GM19324 (cell line): Measurements from ENCODE around the gene TBC1D9B.

ENCODE experiments used
- ATAC-seq: cut with Tn5 transposase; IDR thresholded peaks from one replicate; pipeline ENCODE4 v1.9.1; 2021; ENCODE audit warnings: mild to moderate bottlenecking, moderate library complexity; ENCODE audit not compliant: unreplicated experiment, low FRiP score

Gene TBC1D9B

GRCh38 chr5:179907556-179908324, at the start of gene TBC1D9B:
Gene TBC1D9B (minus strand): TSS chr5:179907897. CDS start chr5:179907821, 76 bp downstream.
- peak; percentile 91 for ATAC-seq

DNA sequence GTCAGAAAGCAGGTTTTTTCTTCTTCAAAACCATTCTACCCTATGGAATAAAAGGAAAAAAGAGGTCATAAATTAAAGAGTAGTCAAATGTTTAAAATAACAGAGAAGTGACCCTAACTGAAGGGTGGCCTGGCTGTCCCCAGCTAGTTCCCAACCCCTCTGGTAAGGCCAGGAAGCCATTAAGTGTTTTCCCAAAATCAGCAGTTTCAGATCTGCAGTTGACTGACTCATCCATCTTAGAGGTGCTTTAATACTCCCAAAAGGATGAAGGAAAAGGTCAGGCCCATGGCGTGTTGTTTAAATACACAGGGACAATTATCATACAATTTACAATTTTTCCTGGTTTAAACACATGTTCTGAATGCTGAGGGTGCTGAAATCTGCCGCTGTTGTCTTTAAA, 47.9 kb upstream of the TBC1D9B start:
- ATAC-seq = no peak

GRCh38 chr5:179955062-179955461, 47.4 kb upstream of the TBC1D9B start:
- no peak for ATAC-seq

GRCh38 chr5:179954434-179954833, 46.7 kb upstream of the TBC1D9B start:
- no peak for ATAC-seq

- ATAC-seq = no peak
These were observed 46.3 kb upstream of the TBC1D9B start for GRCh38 chr5:179953987-179954386.

DNA sequence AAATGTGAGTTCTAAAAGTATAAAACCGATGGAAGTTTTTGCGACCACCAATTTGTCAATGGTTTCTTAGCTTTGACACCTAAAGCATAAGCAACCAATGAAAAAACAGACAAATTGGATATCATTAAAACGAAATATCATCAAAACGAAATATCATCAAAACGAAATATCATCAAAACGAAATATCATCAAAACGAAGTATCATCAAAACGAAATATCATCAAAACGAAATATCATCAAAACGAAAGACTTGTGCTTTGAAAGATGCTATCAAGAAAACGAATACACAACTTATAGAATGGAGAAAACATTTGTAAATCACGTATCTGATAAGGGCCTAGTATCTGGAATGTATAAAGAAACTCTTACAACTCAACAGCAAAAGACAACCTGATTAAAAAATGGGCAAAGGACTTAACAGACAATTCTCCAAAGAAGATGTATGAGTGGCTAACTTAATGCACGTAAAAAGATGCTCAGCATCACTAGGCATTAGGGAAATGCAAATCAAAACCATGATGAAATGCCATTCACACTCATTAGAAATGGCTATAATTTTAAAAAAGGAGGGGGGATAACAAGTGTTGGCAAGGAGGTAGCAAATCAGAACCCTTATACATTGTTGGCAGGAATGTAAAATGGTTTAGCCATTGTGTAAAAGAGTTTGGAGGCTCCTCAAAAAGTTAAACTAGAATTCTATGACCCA, 29.4 kb upstream of the TBC1D9B start:
- no peak for ATAC-seq

- no peak for ATAC-seq
These were observed 23.2 kb upstream of the TBC1D9B start for GRCh38 chr5:179930788-179931473.

- no peak for ATAC-seq
These were observed 20.1 kb upstream of the TBC1D9B start for GRCh38 chr5:179927824-179928223.

GRCh38 chr5:179926657-179927056, 19.0 kb upstream of the TBC1D9B start:
- ATAC-seq = no peak

- no peak for ATAC-seq
These were observed 15.7 kb upstream of the TBC1D9B start for GRCh38 chr5:179923436-179923835.

- ATAC-seq = no peak
These were observed 12.5 kb upstream of the TBC1D9B start for GRCh38 chr5:179920175-179920574.

DNA sequence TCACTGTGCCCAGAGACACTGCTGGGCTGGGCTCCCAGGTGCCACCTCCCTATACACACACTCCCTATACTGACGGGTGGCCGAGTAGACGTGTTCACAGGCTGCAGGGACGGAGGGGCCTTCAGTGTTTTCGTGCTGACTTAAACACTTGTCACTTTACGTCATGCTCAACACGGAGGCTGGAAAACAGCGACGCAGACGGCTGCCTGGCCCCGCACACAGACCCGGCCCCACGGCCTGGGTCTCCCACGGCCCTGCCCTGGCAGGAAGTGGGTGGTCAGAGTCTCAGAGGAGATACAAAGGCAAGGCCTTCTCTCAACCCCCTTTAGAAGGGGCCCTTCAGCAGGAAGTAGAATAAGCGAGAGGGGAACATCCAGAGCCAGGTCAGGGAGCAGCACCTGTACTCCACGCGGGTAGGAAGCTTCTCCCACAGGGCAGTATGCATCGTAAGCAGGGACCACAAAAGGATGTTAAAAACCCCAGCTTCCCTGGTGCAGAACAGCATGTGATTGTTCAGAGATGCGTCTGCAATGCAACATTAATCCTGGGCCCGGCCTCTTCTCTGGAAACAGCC, 11.9 kb upstream of the TBC1D9B start:
- no peak for ATAC-seq

GRCh38 chr5:179918742-179919486, 11.2 kb upstream of the TBC1D9B start:
- ATAC-seq = no peak

DNA sequence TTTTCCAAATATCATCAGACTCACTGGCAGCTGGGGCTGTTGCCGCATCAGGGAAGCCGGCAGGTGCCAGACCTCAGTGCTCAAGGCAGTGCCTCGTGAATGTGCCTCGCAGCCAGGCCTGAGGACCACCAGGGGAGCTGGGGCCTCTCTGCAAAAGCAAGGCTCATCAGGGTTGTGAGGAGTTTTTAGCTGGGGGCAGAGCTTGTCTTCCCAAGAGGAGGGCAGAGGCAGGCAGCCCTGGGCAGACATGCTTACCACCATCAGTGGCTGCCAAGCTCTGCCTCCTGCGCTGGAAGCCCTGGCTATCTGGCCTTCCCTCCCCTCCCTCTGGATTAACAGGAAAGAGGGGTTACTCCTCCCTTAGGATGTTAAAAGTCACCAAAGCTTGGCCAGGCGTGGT, 8.8 kb upstream of the TBC1D9B start:
- ATAC-seq = no peak

DNA sequence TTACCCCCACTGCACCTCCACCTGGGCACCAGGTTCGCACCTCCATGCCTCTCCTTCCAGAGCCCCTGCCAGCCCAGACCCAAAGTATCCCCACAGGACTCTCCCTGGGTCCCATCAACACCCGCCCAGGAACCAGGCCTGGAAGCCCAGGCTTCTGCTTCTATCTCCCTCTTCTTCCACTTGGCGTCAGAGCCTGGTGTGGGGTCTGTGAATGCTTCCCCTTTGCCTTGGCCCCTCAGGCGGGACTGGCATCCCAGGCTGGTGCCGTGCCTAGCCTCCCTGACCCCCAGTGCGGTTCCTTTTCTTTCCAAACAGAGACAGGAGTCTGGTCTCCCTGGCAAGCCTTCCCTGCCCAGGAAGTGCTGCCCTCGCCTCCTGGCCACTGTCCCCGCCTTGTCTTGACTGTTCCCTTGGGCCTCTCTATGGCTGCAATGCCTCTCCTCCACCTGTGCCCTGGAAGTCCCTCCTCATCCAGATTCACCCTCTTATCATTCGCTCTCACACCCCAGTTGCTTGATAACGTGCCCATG, 7.8 kb upstream of the TBC1D9B start:
- ATAC-seq = no peak

DNA sequence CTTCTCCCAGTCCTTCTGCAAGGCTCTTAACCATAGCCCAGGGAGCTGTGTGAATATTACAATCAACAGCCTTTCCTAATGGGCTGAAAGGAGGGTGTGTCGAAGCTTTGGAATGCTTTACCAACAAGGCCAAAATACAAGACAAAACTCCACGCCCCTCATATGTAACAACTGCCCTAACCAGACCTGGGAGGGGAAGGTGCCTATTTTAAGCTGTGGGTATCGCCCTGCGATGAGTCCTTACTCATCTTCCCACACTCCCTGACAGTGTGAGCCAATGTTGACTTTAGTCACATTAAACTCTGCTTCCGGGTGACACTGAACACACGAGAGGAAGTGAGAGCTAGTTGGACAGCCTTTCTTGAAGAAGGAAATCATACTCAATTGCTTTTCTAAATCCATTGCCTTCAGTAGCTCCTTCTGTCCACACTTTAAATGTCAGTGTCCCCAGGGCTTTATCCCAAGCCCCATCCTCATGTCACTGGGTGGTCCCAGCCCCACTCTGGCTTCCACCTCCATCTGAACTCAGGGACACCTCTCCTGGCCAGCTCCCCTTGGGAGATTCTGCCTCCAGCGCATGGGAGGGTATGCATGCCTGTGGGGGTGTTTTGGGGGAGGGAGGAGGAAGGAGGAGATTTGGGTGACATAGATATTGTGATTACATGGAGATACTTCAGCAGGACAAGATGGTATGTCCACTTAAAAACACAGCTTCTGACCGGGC, 6.5 kb upstream of the TBC1D9B start:
- ATAC-seq = no peak

GRCh38 chr5:179913461-179913860, 5.8 kb upstream of the TBC1D9B start:
- no peak for ATAC-seq

GRCh38 chr5:179912951-179913350, 5.3 kb upstream of the TBC1D9B start:
- no peak for ATAC-seq

DNA sequence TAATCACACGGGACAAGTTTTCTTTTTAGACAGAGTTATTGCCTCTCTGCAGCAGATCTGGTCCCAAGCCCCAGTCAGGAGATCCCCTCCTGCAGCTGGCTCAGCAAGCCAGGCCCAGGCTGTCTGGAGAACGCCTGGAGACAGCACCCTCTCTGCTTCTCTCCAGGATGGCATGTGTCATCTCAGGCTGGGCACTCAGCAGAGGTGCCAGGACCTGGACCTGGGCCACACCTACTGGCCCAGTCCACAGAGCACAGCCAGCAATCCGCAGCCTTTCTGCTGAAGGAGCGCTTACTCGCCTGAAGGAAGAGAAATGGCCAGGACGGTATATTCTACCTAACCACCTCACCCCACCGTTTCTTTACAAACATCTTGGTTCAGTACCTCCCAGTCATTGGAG, 4.7 kb upstream of the TBC1D9B start:
- ATAC-seq = no peak
